ENCODE data around the gene NOXO1. TPM values are rescaled to one million over a fixed set of nuclear protein-coding genes. Genes with fewer than 3 reads are reported as not detected.

The NOXO1 gene
- total RNA-seq, 1 donor from 2014 or later, result 1.8 TPM

DNA sequence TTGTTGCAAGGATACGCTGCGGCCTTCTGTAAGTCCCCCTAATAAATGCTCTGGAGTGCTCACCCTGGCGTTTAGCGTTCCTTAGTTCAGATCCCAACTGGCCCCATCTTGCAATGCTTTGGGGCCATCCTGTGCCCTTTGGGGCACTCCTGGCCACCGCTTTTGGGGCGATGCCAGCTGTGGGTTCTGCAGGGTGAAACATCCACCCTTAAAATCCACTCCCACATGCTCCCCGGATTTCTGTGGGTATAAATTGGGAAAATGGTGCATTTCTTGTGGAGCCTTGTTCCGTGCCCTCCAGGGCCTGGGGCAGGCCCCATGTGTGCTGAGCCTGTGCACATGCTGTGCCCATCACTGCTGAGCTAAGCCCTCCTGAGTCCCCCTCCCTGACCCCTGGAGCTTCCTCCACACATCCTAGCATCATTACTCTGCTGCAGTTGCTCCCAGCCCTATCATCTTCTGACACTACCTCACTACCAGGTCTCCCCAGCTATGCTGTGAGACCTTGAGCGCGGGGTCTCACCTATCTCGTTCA lies 44.3 kb downstream of the NOXO1 start:
- Histone ChIP-seq H3K36me3 (peaks cover 28% of the 10 kb centered on the region), H3K27me3 (no peaks in the 10 kb centered on the region), H3K27ac (no peak overlapping the region), H3K9me3 (no peaks in the 10 kb centered on the region), H3K4me1 (peaks cover 13% of the 10 kb centered on the region), H3K4me3 (no peak overlapping the region)
- ATAC-seq (no peak), DNase-seq (no peak)
- intact Hi-C loops (cut with DNase I), result no loop called here
- TF ChIP-seq CTCF (IDR thresholded peaks at IDR 0.05), result no peak

DNA sequence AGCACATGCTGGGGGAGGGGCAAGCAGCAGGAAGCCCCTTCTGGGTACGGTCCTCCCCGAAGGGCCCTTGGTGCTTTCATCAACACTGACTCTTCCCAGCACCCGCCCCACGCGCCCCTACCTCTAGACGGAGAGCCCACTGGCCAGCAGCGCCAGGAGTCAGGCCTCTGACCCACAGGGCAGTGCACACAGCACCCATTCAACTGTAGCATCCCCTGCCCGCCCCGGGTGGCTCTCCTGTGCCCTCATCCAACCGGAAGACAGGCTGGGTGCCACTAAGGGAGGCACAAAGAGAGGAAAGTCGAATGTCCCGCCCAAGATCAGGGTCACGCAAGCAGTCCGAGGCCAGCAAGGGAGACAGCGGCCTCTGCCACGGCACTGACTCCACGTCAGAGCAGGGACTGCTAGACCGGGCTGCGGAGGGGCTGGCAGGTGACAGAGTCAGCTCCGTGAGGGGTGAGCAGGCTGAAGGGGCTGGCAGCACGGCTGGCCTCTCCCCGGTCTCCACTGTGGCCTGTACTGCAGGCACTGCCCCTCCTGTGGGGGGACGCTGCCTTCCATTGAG lies 48.1 kb downstream of the NOXO1 start:
- DNase-seq (peak; percentile 51), ATAC-seq (no peak)
- intact Hi-C loops (cut with DNase I), result no loop called here
- no peak for TF ChIP-seq CTCF (IDR thresholded peaks at IDR 0.05)
- H3K36me3 ChIP-seq, result peaks cover 4% of the 10 kb centered on the region
- H3K4me1 ChIP-seq, result no peaks in the 10 kb centered on the region
- no peak overlapping the region for H3K27ac ChIP-seq
- no peaks in the 10 kb centered on the region for H3K9me3 ChIP-seq
- no peak overlapping the region for H3K4me3 ChIP-seq
- no peaks in the 10 kb centered on the region for H3K27me3 ChIP-seq

- intact Hi-C loops (cut with DNase I), result no loop called here
- Histone ChIP-seq H3K27me3 (no peaks in the 10 kb centered on the region), H3K4me3 (no peak overlapping the region), H3K9me3 (no peaks in the 10 kb centered on the region), H3K27ac (no peak overlapping the region), H3K36me3 (no peaks in the 10 kb centered on the region), H3K4me1 (no peaks in the 10 kb centered on the region)
- no peak for ATAC-seq
- DNase-seq, result no peak
- TF ChIP-seq CTCF (IDR thresholded peaks at IDR 0.05), result no peak
These were observed 48.9 kb downstream of the NOXO1 start for GRCh38 chr16:1932050-1933028.

DNA sequence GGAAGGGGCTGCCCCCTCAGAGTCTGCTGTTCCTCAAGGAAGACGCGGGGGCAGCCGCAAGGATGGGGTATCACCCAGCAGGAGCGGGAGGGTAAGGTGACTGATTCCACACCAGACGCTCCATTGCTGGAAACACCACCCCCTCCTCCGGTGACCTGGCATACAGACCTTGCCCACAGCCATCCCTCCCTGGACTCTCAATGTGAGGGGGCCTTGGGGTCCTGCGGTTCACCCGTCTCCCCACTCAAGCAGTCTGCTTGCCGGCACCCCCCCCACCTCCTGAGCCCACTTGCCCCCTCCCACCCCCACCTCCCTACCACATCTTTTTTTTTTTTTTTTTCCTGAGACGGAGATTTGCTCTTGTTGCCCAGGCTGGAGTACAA lies 50.9 kb downstream of the NOXO1 start:
- Histone ChIP-seq H3K27ac (no peak overlapping the region), H3K4me1 (no peaks in the 10 kb centered on the region), H3K27me3 (no peaks in the 10 kb centered on the region), H3K9me3 (no peaks in the 10 kb centered on the region), H3K36me3 (no peaks in the 10 kb centered on the region), H3K4me3 (no peak overlapping the region)
- ATAC-seq (no peak), DNase-seq (no peak)
- intact Hi-C loops (cut with DNase I), result no loop called here
- no peak for TF ChIP-seq CTCF (IDR thresholded peaks at IDR 0.05)

GRCh38 chr16:1929578-1930337 lies 51.5 kb downstream of the NOXO1 start:
- Histone ChIP-seq H3K27me3 (peaks cover 1% of the 10 kb centered on the region), H3K27ac (peak overlapping the region; percentile 77), H3K4me1 (no peaks in the 10 kb centered on the region), H3K4me3 (peak overlapping the region; percentile 66), H3K9me3 (no peaks in the 10 kb centered on the region), H3K36me3 (no peaks in the 10 kb centered on the region)
- TF ChIP-seq CTCF (IDR thresholded peaks at IDR 0.05), result peak; percentile 95
- peak; percentile 99 for ATAC-seq
- intact Hi-C loops (cut with DNase I), result loop anchor here (10.0 kb wide), 1 partner anchor 65 kb away; no protein-coding TSS in a partner anchor
- peak; percentile 95 for DNase-seq
